ENCODE measurements around the gene GRAMD2A.

The GRAMD2A gene

DNA sequence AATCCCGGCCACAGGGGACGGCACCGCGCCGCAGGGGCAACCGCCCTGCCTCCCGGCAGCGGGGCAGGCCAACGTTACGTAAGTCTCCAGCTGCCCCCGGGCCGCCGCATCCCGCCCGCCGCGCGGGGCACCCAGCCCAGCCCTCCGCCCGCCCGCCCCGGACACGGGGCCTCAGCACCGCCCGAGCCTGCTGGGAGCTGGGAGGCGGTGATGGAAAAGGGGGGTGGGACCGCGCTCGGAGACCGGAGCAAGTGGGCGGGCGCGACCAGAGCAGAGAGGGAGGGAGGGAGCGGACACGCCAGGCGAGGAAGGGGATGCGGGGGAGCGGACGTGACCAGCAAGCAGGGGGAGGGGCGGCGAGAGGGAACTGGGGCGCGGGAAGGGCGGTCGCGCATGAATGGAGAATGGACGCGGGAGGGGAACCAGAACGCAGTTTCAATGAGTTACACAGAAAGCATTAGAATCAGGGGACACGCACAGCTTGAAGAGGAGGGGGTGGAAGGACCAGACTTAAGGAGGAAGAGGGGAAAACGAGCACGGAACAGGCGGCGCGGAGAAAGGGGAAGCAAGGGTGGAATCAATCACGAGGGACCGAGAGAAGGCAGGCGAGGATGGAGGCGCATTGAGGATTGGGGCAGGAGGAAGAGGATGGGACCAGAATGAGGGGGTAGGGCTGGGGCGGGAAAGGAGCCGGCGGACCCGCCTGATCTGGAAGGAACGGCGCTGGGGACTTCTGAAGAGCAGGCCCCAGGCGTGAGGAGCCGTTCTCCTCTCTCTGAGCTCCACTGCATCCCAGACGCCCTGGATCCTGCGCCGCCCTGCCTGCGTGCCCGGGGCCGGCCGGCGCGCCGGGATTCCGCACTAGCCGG is 32.8 kb upstream of the GRAMD2A start:
- DNase-seq: peak in 1 of 2 experiments; percentile 27
- TF ChIP-seq GATA1 (IDR thresholded peaks at IDR 0.05; ENCODE audit: low read depth, low read length) (no peak), POLR2A (IDR thresholded peaks at IDR 0.05; ENCODE audit: low read length) (no peak)

DNA sequence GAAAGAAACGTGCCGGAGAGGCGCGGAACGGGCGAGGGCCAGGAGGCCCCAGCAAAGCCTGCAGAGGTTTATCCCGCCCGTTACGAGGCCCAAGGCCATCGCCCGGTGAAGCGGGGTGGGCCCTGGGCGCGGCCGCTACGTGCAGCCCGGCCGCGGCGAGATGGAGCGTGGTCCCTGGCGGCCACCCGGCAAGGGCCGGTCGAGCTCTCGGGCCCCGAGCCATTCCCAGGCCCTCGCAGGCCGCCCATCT is 32.3 kb upstream of the GRAMD2A start:
- TF ChIP-seq GATA1 (IDR thresholded peaks at IDR 0.05; ENCODE audit: low read depth, low read length) (no peak), POLR2A (IDR thresholded peaks at IDR 0.05; ENCODE audit: low read length) (no peak)
- DNase-seq: no peak

DNA sequence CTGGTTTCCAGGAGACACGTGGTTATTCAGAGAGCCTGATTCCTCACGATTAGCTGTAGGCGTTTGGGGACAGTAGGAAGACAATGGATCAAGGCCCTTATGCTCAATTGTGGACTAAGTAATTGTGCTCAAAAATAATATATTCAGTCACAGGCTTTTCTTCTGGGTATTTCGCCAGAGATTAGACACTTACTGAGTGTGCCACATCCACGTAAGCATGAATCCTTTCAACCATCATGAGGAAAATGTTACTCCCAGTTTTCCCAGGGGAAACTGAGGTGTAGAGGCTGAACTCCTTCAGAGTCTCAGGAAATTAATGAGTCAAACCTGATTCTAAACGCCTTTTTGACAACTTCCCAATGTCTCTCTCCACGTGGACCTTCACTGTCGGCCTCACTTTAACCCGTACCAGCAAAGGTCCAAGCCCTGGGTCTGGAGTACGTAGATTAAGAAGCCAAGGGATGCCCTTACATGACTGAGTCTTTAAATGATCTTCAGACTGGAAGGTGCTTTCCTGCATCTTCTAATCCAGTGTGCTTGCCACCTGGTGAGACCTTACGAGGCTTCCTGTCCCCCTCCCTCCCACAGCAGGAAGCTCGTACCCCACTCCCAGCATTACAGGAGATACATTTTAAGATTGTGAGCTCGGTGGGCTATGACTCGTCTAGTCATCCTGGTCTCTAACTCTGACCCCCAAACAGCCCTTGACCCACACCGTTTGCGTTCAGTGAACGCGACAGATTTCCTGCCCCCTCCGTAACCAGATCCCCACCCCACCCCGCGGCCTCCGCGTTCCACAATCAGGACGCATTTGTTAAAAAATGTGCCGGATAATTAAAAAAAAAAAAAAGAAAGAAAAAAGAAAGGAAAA is 31.7 kb upstream of the GRAMD2A start:
- no peak for DNase-seq
- TF ChIP-seq POLR2A (IDR thresholded peaks at IDR 0.05; ENCODE audit: low read length) (no peak), GATA1 (IDR thresholded peaks at IDR 0.05; ENCODE audit: low read depth, low read length) (no peak)

DNA sequence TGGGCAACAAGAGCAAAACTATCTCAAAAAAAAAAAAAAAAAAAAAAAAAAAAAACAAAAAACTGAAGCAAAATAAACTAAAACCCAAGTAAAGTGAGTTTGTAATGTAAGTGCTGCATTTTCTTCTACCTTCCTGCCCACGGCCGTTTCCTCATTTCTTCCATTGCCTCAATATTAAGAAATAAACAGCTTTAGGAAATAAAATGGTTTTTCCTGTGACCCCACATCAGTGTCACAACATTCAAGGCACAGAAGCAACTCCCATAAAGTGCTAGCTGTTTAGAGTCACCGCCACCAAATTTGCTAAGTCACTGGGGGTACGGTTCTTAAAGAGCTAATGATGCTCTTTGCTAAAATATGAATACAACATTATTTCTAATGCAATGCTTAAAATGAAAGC is 30.1 kb upstream of the GRAMD2A start:
- no peak for TF ChIP-seq POLR2A (IDR thresholded peaks at IDR 0.05; ENCODE audit: low read length)
- no peak for TF ChIP-seq GATA1 (IDR thresholded peaks at IDR 0.05; ENCODE audit: low read depth, low read length)
- no peak for DNase-seq

DNA sequence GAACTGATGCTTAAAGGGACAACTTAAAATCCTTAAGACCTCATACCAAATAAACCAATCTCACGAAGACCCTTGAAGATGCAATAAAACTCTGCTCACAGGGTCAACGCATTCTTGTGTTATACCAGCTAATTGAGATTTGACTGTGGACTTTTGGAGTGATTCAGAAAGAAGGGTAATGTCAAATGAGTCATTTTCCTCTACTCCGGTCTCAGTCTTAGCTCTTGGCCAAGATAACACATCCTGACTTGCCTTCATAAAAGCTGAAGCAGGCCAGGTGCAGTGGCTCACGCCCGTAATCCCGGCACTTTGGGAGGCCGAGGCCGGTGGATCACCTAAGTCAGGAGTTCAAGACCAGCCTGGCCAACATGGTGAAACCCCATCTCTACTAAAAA is 29.6 kb upstream of the GRAMD2A start:
- peak in 1 of 2 experiments; percentile 5 for DNase-seq
- TF ChIP-seq POLR2A (IDR thresholded peaks at IDR 0.05; ENCODE audit: low read length): no peak
- TF ChIP-seq GATA1 (IDR thresholded peaks at IDR 0.05; ENCODE audit: low read depth, low read length): no peak

DNA sequence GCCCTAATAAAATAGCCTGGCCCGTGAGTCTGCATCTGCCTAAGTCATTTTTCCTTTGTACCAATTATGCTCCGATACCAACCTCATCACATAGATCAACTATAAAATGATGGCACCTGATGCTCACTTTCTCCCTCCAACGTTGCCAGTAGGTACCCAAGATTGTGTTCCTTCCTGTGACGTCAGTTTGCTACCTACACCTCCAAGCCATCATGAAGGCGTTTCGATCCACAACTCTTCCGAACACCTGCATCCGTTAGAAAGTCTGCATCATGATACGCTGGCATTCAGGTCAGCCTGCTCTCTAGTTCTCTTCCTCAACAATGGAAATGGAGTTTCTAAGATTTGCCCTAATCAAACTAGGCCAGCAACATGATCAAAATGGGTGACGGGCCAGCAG is 25.7 kb upstream of the GRAMD2A start:
- no peak for TF ChIP-seq GATA1 (IDR thresholded peaks at IDR 0.05; ENCODE audit: low read depth, low read length)
- no peak for TF ChIP-seq POLR2A (IDR thresholded peaks at IDR 0.05; ENCODE audit: low read length)
- DNase-seq: no peak

DNA sequence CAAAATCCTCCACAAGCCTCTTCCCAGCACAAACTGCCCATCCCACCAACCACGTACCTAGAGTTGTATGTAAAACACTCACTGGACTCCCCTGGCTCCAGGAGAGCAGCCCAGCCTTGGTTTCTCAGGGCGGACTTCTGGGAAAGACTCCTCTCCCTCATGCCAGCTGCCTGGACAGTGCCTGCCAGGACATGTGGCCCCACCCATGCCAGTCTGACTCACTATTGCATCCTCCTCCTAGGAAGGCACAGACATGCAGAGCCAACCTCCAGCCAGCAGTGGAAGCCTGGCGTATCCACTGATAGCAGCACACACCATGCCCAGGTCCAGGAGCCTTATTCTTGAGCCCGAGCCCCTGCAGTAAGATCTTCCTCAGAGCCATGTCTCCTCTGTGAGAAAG is 24.8 kb upstream of the GRAMD2A start:
- no peak for DNase-seq
- TF ChIP-seq POLR2A (IDR thresholded peaks at IDR 0.05; ENCODE audit: low read length): no peak
- TF ChIP-seq GATA1 (IDR thresholded peaks at IDR 0.05; ENCODE audit: low read depth, low read length): no peak

DNA sequence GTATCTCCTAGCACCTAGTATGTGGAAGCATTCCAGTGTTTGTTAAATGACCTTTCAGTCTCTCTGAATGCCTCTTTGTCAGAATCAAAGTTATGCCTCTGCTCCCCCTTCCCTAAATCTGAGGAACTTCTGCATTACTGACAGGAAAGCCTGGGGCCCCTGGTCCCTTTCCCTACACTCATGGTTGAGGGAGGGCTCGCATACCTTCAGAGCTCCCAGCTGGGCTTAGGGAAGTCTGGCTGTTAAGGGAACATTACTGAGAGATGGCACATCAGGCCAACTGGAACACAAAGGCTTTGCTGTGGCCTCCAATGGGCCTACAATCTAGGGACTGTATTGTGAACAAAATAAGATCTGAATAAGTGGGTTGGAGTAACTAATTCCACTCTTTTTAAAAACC is 23.1 kb upstream of the GRAMD2A start:
- DNase-seq: no peak
- TF ChIP-seq POLR2A (IDR thresholded peaks at IDR 0.05; ENCODE audit: low read length): no peak
- TF ChIP-seq GATA1 (IDR thresholded peaks at IDR 0.05; ENCODE audit: low read depth, low read length): no peak

DNA sequence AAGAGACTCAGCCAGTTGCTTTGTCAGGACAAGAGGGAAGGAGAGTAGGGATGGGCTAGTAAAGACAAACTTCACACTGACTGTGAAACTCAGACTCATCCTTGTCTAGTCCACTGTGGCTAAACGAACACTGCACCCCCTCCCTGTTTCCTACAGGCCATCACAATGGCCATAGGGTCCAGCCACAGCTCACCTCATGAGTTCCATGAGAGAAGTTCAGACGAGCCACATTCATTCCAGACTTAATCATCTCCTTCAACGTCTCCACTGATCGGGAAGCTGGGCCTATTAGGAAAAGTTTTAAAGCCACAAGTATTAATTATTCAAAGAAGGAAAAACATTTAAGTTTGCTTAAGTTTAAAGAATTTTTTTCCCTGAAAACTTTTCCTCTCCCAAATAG is 19.6 kb upstream of the GRAMD2A start:
- DNase-seq: no peak
- TF ChIP-seq GATA1 (IDR thresholded peaks at IDR 0.05; ENCODE audit: low read depth, low read length): no peak
- TF ChIP-seq POLR2A (IDR thresholded peaks at IDR 0.05; ENCODE audit: low read length): no peak

DNA sequence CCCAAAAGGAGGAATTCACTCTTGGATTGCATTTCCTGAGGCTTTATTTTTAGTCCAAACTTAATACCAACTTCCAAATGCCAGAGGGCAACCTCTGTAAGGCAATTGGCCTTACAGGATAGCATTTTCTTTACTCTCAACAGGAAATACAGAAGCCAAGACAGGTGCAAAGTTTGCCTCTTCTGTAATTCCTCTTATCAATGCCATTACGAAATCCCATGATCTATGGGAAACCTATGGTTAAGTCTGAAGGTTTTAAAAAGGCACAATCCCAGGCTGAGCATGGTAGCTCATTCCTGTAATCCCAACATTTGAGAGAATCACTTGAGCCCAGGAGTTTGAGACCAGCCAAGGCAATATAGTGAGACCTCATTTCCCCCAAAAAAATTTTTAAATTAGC is 18.5 kb upstream of the GRAMD2A start:
- DNase-seq: no peak
- no peak for TF ChIP-seq GATA1 (IDR thresholded peaks at IDR 0.05; ENCODE audit: low read depth, low read length)
- TF ChIP-seq POLR2A (IDR thresholded peaks at IDR 0.05; ENCODE audit: low read length): no peak

DNA sequence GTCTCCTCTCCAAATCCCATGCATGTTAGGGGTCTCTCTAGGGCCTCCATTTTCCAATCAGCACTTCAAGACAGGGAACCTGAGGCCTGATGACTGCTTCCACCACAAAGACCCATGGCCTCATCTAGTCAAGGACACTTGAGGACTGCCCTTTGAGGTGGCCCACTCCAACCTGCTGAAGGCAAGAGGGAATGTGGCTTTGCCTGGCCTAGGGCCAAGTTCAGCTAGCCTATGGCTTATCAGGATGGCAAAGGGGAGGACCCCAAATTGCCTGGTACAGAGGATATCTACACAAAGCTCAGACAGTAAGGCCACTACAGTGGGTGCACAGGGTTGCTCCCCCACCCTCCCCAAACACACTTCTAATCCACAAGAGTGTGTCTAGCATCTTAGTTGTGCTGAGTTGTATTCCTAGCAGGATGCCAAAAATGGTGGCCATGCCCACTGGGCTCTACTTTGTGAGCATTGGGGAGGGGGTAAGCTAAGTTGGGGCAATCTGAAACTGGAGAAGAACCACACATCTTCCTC is 10.0 kb upstream of the GRAMD2A start:
- DNase-seq: no peak
- TF ChIP-seq GATA1 (IDR thresholded peaks at IDR 0.05; ENCODE audit: low read depth, low read length): no peak
- no peak for TF ChIP-seq POLR2A (IDR thresholded peaks at IDR 0.05; ENCODE audit: low read length)

DNA sequence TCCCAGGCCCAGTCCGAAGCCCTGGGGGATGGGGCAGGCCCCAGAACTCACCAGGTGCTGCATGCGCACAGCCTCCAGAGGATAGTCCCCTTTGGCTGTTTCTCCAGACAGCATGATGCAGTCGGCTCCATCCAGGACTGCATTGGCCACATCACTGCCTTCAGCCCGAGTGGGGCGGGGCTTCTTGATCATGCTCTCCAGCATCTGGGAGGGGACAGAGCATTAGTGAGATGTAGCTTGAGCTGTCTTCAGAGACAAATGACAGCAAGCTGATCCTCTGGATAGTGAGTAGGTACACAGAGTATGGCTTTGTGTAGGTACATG is 9.1 kb upstream of the GRAMD2A start:
- no peak for DNase-seq
- TF ChIP-seq GATA1 (IDR thresholded peaks at IDR 0.05; ENCODE audit: low read depth, low read length) (no peak), POLR2A (IDR thresholded peaks at IDR 0.05; ENCODE audit: low read length) (no peak)

DNA sequence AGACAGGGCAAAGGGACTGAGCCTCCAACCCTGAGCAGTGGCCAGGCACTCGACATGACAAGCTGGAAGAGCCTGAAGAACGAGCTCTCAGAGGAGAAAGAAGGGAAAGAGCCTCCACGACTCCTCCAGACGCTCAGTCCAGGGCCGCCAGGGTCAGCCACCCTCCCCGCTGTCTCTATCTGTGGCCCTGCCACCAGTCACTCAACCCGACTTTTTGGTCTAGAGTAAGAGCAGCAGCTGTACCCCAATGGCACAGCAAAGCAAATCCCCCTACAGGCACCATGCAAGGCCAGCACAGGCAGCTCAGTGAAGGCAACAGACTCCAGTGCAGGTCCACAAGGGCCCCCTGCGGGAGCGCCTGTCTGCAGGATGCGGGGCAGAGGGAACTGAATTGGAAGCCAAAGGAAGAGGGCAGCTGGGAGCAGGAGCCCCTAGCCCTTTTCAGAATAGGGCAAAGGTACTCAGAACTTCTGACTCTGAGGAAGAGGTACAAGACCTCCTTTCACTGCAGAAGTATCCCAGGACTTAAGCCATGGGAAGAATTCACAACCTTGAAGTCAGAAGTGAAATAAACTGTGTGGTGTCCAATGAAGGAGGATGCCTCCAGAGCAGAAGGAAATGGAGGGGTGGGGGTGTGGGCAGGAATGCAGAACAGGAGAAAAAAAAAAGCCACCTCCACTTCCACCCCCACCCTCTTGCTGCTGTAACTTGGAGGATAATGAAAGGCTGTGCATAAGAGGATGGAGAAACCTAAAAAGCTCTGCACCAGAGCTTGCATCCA is 8.5 kb upstream of the GRAMD2A start:
- DNase-seq: no peak
- no peak for TF ChIP-seq GATA1 (IDR thresholded peaks at IDR 0.05; ENCODE audit: low read depth, low read length)
- TF ChIP-seq POLR2A (IDR thresholded peaks at IDR 0.05; ENCODE audit: low read length): no peak

DNA sequence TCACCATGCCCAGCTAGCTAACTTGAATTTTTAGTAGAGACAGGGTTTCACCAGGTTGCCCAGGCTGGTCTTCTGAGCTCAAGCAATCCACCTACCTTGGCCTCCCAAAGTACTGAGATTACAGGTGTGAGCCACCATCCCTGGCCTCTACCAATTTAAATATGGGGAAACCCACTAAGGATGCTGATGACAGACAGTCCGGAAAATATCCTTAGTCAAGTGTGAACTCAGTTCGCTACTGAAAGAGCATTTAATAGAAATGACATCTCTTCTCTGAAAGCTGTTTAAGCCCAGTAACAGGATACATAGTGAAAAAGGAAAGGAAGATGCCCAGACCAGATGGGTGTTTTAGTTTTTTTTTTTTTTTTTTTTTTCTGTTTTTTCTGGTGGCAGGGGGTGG is 7.7 kb upstream of the GRAMD2A start:
- no peak for TF ChIP-seq GATA1 (IDR thresholded peaks at IDR 0.05; ENCODE audit: low read depth, low read length)
- no peak for TF ChIP-seq POLR2A (IDR thresholded peaks at IDR 0.05; ENCODE audit: low read length)

More for the DNA sequence above, 7.7 kb upstream of the GRAMD2A start:
- no peak for DNase-seq
